Activated CD4-positive, alpha-beta memory T cell treated with anti-CD3 and anti-CD28 coated beads, Interleukin-2, amount 10 ng/mL, durations not matched to agents 7 days and 5 days (primary cell): ENCODE results near the gene CDK18. TPM values are rescaled to one million over a fixed set of nuclear protein-coding genes. Genes with fewer than 3 reads are reported as not detected.
A peak's percentile ranks its signal among the peaks of the same experiment; 100 is the strongest.

Source experiments
- CTCF ChIA-PET: fragments of 350-600 bp; sonication (Branson Sonifier 250); formaldehyde crosslinking; loops from one replicate; lab custom pipeline; 2021; ENCODE audit warnings: antibody characterized with exemption, inconsistent platforms; lab: Charles Lee
- POLR2A ChIA-PET: fragments of 350-600 bp; sonication (Branson Sonifier 250); formaldehyde crosslinking; loops from one replicate; lab custom pipeline; 2021; ENCODE audit warnings: antibody characterized with exemption; lab: Charles Lee
- DNase-seq: peaks from one replicate; pipeline ENCODE4 v3.0.0-alpha.2; 2020
- H3K27ac Mint-ChIP-seq: one replicate; pipeline ENCODE4 v1.8.0; 2021; ENCODE audit warnings: mild to moderate bottlenecking, mixed read lengths
- H3K27me3 Mint-ChIP-seq: one replicate; pipeline ENCODE4 v1.8.0; 2021; ENCODE audit warnings: mixed read lengths
- H3K36me3 Mint-ChIP-seq: one replicate; pipeline ENCODE4 v1.8.0; 2021; ENCODE audit warnings: low read depth, mixed read lengths
- H3K4me1 Mint-ChIP-seq: one replicate; pipeline ENCODE4 v1.8.0; 2021; ENCODE audit warnings: mixed read lengths
- H3K4me3 Mint-ChIP-seq: one replicate; pipeline ENCODE4 v1.8.0; 2021; ENCODE audit warnings: mild to moderate bottlenecking, mixed read lengths
- H3K9me3 Mint-ChIP-seq: one replicate; pipeline ENCODE4 v1.8.0; 2021; ENCODE audit warnings: mixed read lengths
- total RNA-seq, 2 experiments: library from RNA; stranded (reverse); gene quantifications; one replicate each; pipeline ENCODE4 v1.2.3, GENCODE V29; 2021

Gene CDK18
- 1 to 10 TPM; 1.1 to 1.4 TPM for total RNA-seq

DNA sequence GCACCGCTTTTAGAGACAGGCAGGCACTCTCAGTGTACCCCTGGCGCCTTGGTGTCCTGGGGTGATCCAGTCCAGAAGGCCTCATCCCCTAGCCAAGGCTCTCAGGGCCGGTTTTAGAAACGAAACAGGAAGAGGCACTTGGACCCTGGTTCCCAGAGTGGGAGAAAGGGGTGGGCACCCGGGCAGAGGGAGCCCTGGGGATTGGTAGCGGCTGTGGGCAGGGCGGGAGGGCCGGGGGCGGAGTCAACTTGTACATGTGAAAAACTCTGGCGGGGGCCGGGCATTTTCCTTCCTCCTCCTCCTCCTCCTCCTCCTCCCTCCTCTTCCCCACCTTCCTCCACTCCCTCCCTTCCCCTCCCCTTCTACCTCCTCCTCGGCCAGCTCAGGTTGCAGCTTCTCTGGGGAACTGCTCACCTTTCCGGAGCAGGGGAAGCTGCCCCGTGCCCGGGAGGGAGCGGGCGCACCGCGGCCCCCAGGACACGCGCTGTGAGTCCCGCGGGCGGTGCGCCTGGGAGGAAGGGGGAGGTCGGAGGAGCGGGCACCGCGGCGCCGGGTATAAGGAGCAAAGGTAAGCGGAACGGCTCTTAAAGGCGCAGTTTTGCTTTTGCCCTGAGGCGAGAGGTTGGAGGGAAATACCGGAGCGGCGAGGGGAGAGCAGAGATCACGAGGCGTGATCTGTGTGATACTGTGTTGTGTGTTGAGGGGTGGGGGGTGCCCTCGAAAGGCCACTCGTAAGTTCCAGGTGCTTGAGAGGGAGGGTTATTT is at the start of gene CDK18:
Gene CDK18, plus strand, starts transcription at position 359 of the 765 bp plus-strand sequence. CDS start 18,499 bp downstream, outside the sequence.
- Mint-ChIP-seq H3K27ac (no peak within 1 kb of the TSS), H3K9me3 (no peaks in the 10 kb centered on the region), H3K27me3 (peaks cover 28% of the 10 kb centered on the region), H3K4me1 (peaks cover 11% of the 10 kb centered on the region), H3K36me3 (no peaks in the 10 kb centered on the region), H3K4me3 (peak within 1 kb of the TSS; percentile 66)
- peak; percentile 39 for DNase-seq
- CTCF ChIA-PET = interaction anchor here (0.6 to 1.0 kb wide), 2 partner anchors 20 to 107 kb away, joined by 3 read pairs; no protein-coding TSS in a partner anchor
- POLR2A ChIA-PET = no interaction called here

DNA sequence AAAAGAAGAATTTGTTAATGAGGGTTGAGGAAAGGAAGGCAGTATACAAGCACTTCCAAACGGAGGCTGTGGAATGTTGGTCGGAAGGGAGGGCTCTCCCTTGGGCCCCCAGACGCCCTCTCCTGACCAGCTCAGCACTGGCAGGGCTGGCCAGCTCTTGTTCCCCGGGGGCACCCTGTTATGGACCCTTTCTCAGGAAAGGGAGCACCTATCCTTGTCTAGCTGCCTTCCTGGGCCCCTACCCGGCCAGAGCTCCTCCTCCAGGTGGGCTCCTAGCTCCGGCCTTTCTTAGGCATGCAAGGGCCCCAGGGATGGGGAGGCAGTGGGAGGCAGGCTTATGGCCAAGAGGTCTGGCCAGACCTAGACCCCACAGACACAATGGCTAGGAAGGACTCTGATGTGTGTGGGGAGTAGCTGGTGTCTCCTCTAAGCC is 49.5 kb upstream of the CDK18 start:
- no peak for DNase-seq
- no peaks in the 10 kb centered on the region for H3K9me3 Mint-ChIP-seq
- H3K27me3 Mint-ChIP-seq = peaks cover 65% of the 10 kb centered on the region
- ChIA-PET POLR2A (interaction anchor here (1.6 kb wide), 1 partner anchor 14 kb away, joined by 5 read pairs; no protein-coding TSS in a partner anchor), CTCF (interaction anchor here (0.6 to 1.1 kb wide), 2 partner anchors 30 to 31 kb away, joined by 3 to 6 read pairs; no protein-coding TSS in a partner anchor)
- H3K4me3 Mint-ChIP-seq = no peak overlapping the region
- no peak overlapping the region for H3K27ac Mint-ChIP-seq
- H3K4me1 Mint-ChIP-seq = peaks cover 11% of the 10 kb centered on the region
- no peaks in the 10 kb centered on the region for H3K36me3 Mint-ChIP-seq

DNA sequence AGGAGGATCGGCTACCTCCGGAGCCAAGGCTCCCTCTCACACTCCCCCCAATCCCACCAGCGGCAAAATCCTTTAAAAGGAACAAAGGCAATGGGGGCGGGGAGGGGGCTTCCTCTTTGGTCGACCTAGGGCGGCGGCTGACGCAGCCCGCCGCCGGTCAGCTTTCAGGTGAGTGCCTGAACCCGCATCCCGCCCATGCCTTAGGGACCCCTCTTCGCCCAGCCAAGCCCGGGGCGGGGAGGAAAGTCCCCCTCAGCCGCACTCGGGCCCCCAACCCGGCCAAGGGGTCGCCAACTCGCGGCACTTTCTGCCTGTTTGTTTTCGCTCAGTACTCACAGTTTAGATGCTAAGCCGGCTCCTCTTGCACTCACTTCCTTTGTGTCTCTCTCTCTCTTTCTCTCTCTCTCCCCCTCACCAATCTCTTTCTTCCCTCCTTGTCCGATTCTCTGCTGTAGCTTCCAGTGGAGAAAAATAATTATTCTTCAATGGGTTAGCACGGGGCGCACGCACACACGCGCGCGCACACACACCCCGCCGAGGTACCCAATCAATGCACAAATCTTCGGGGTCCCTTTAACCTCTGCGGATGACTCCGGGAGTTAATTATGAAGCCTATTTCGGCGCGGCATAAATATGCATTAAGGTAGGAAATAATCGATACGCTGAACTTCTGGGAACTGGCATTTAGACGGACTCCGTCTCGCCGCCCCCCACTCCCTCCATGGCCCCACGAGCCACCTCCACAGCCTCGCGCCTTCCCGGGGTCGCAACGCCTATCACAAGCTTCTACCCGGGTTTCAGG is 48.7 kb upstream of the CDK18 start, which contains the start of gene BLACAT1:
Gene BLACAT1, minus strand, starts transcription at position 465 of the 802 bp plus-strand sequence.
- Mint-ChIP-seq H3K9me3 (no peaks in the 10 kb centered on the region), H3K4me1 (peaks cover 11% of the 10 kb centered on the region), H3K36me3 (no peaks in the 10 kb centered on the region), H3K27ac (no peak within 1 kb of the TSS), H3K4me3 (no peak within 1 kb of the TSS), H3K27me3 (peaks cover 69% of the 10 kb centered on the region)
- no peak for DNase-seq
- ChIA-PET CTCF (interaction anchor here (0.5 to 3.4 kb wide), 3 partner anchors 24 to 279 kb away, joined by 3 to 16 read pairs (median 3); no protein-coding TSS in a partner anchor), POLR2A (interaction anchor here (0.9 to 1.6 kb wide), 3 partner anchors 10 to 15 kb away, joined by 4 to 5 read pairs (median 5); no protein-coding TSS in a partner anchor)

- peaks cover 73% of the 10 kb centered on the region for H3K27me3 Mint-ChIP-seq
- peaks cover 11% of the 10 kb centered on the region for H3K4me1 Mint-ChIP-seq
- H3K9me3 Mint-ChIP-seq = no peaks in the 10 kb centered on the region
- ChIA-PET CTCF (interaction anchor here (0.5 to 3.4 kb wide), 4 partner anchors 25 to 280 kb away, joined by 3 to 16 read pairs (median 3); no protein-coding TSS in a partner anchor), POLR2A (interaction anchor here (0.9 to 1.4 kb wide), 3 partner anchors 11 to 29 kb away, joined by 3 to 5 read pairs (median 4); no protein-coding TSS in a partner anchor)
- H3K27ac Mint-ChIP-seq = no peak overlapping the region
- no peak for DNase-seq
- H3K36me3 Mint-ChIP-seq = no peaks in the 10 kb centered on the region
- H3K4me3 Mint-ChIP-seq = no peak overlapping the region
Measured at GRCh38 chr1:205456383-205456867, 48.0 kb upstream of the CDK18 start.

- Mint-ChIP-seq H3K4me1 (peaks cover 11% of the 10 kb centered on the region), H3K9me3 (no peaks in the 10 kb centered on the region), H3K27ac (no peak overlapping the region), H3K4me3 (peak overlapping the region; percentile 1), H3K27me3 (peaks cover 72% of the 10 kb centered on the region), H3K36me3 (no peaks in the 10 kb centered on the region)
- ChIA-PET POLR2A (interaction anchor here (1.0 to 1.4 kb wide), 2 partner anchors 16 to 30 kb away, joined by 3 to 5 read pairs; no protein-coding TSS in a partner anchor), CTCF (interaction anchor here (0.6 to 3.4 kb wide), 5 partner anchors 16 to 103 kb away, joined by 3 to 16 read pairs (median 4); no protein-coding TSS in a partner anchor)
- DNase-seq = no peak
Measured at GRCh38 chr1:205456868-205457745, 47.4 kb upstream of the CDK18 start.

- peaks cover 11% of the 10 kb centered on the region for H3K4me1 Mint-ChIP-seq
- peak; percentile 54 for DNase-seq
- ChIA-PET POLR2A (interaction anchor here (0.7 kb wide), 1 partner anchor 18 kb away, joined by 3 read pairs; no protein-coding TSS in a partner anchor), CTCF (interaction anchor here (1.1 to 3.4 kb wide), 5 partner anchors 18 to 124 kb away, joined by 3 to 16 read pairs (median 4); no protein-coding TSS in a partner anchor)
- no peak overlapping the region for H3K4me3 Mint-ChIP-seq
- no peak overlapping the region for H3K27ac Mint-ChIP-seq
- H3K9me3 Mint-ChIP-seq = no peaks in the 10 kb centered on the region
- H3K36me3 Mint-ChIP-seq = no peaks in the 10 kb centered on the region
- H3K27me3 Mint-ChIP-seq = peaks cover 58% of the 10 kb centered on the region
Measured at GRCh38 chr1:205458777-205459566, 45.5 kb upstream of the CDK18 start.

DNA sequence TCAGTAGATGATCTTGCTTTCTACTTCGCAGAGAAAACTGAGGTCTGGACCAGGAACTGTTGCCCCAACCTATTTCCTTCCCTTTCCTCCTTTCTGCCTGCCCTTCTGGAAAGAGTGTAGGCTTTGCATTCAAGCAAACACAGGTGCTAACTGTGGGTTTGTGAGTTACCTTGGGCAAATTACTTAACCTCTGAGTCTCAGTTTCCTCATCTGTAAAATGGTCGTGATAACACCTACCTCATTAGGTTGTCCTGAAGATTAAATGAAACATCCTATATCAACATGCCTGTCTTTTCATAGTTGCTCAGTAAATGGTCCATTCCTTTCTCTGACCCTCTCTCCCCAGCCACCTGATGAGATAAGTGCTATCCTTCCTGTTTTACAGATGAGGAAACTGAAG is 39.1 kb upstream of the CDK18 start:
- Mint-ChIP-seq H3K4me1 (no peaks in the 10 kb centered on the region), H3K27me3 (peaks cover 30% of the 10 kb centered on the region), H3K9me3 (no peaks in the 10 kb centered on the region), H3K27ac (no peak overlapping the region), H3K36me3 (no peaks in the 10 kb centered on the region), H3K4me3 (no peak overlapping the region)
- DNase-seq = no peak
- ChIA-PET POLR2A (no interaction called here), CTCF (no interaction called here)

DNA sequence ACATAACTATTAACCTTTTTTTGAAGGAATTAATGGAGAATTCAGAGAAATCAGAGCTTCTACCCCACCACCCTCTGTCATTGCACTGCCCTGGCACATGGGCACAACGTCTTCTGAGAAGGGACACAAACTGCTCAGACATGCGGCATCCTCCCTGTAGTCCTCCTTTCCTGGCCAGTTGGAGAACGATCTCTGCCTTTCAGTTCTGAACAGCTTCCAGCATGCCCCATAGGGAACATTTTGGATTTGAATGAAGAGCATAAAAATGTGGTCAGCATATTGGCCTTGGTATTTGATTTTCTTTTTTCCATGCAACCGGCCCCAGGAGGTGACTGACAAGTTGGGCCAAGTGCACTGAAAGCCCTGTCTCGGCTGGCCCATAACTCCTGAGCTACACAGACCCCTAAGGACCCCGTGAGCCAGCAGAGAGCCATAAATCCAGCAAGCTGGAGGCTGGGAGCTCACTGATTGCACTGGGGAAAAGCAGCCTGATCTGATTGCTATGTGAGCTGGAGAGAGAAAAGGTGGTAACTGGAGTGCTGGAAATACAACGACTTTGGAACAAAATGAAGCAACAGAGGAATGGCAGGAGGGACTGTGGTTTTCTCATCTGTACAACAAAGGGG is 37.8 kb upstream of the CDK18 start:
- Mint-ChIP-seq H3K27ac (no peak overlapping the region), H3K4me1 (no peaks in the 10 kb centered on the region), H3K36me3 (no peaks in the 10 kb centered on the region), H3K4me3 (no peak overlapping the region), H3K9me3 (no peaks in the 10 kb centered on the region), H3K27me3 (peaks cover 25% of the 10 kb centered on the region)
- ChIA-PET POLR2A (no interaction called here), CTCF (interaction anchor here (0.7 to 1.2 kb wide), 2 partner anchors 12 to 70 kb away, joined by 3 to 5 read pairs; no protein-coding TSS in a partner anchor)
- DNase-seq = no peak

DNA sequence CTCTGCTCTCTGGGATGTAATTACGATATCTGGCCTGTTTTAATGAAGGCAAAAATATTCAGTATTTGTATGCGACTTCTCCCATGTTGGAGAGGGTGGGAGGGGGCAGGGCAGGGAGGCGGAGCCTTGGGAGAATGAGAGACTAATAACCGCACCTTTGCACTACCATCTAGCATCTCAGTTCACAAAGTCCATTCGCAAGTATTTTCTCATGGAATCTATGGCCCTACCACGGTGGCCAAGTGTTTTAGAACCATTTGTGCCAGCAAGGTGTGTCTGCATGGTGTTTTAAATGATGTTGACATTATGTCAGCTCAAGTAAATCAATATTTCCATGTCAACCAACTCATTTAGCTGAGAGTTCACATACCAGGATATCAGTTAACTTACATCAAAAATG is 34.3 kb upstream of the CDK18 start:
- DNase-seq = no peak
- peaks cover 8% of the 10 kb centered on the region for H3K9me3 Mint-ChIP-seq
- peaks cover 4% of the 10 kb centered on the region for H3K36me3 Mint-ChIP-seq
- H3K27me3 Mint-ChIP-seq = peaks cover 35% of the 10 kb centered on the region
- H3K27ac Mint-ChIP-seq = no peak overlapping the region
- CTCF ChIA-PET = interaction anchor here (1.5 kb wide), 1 partner anchor 12 kb away, joined by 3 read pairs; no protein-coding TSS in a partner anchor
- POLR2A ChIA-PET = no interaction called here
- H3K4me3 Mint-ChIP-seq = no peak overlapping the region
- H3K4me1 Mint-ChIP-seq = no peaks in the 10 kb centered on the region

GRCh38 chr1:205472737-205473441 is 31.6 kb upstream of the CDK18 start:
- H3K9me3 Mint-ChIP-seq = peaks cover 18% of the 10 kb centered on the region
- H3K27me3 Mint-ChIP-seq = peaks cover 16% of the 10 kb centered on the region
- POLR2A ChIA-PET = no interaction called here
- no peak for DNase-seq
- H3K4me1 Mint-ChIP-seq = no peaks in the 10 kb centered on the region
- no peak overlapping the region for H3K4me3 Mint-ChIP-seq
- no peak overlapping the region for H3K27ac Mint-ChIP-seq
- CTCF ChIA-PET = interaction anchor here (0.5 to 4.0 kb wide), 2 partner anchors 12 to 182 kb away, joined by 4 to 18 read pairs; no protein-coding TSS in a partner anchor
- H3K36me3 Mint-ChIP-seq = peaks cover 7% of the 10 kb centered on the region
